HCEC 1CT (cell line): ENCODE measurements around the gene TNS1.
"Not testable (repeated sequence)": the region's sequence is repeated elsewhere in the genome, so short reads cannot be mapped to it uniquely, and the experiment has no call there.

Experiments
- DNase-seq: peaks from one replicate; pipeline ENCODE4 v3.0.0-alpha.2; 2017

The TNS1 gene

DNA sequence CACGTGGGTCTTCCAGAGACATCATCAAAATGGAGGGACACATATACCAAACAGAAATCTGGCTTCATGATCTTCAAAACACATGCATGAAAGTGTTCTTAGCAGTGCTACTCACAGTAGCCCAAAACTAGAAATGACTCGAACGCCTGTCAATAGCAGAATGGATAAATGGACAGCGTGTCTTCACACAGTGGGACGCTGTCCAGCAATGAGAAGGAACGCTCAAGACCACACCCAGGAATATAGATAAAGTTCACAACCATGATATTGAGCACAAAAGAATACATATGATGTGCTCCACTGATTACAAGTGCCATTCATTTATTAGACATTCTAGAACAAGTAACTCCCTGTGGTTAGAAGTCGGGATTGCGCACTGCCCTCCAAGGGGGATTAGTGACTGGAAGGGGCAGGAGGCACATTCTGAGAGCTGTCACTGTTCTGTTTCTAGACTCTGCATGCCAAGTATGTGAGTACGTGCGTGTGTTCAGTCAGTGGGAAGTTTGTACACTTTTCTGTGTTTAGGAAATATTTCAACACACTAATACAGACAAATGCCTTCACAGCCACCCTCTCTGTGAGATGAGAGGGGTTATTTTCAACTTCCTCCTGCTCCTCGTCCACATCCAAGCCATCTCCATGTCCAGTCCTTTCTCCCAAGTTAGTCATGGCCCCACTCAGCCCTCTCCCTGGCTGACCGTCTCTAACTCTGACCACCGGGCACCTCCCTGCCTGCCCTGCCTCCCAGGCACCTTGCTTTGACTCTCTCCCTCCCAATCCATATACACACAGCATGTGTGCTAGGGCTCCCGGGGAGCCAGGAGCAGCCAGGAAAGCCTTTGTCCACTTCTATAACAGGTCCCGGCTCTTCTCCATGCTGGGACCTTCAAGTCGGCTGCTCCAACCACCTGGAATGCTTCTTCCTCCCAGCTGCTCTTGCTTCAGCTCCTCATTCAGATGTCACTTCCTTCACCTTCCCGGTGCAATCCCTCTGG, 26.9 kb upstream of the TNS1 start:
- DNase-seq = no peak

- DNase-seq = no peak
Observed at GRCh38 chr2:218028562-218029348, 26.0 kb upstream of the TNS1 start.

- no peak for DNase-seq
Observed at GRCh38 chr2:218028189-218028495, 25.3 kb upstream of the TNS1 start.

- DNase-seq = no peak
Observed at GRCh38 chr2:218027426-218028188, 24.8 kb upstream of the TNS1 start.

- DNase-seq = no peak
Observed at GRCh38 chr2:218026676-218027425, 24.1 kb upstream of the TNS1 start.

DNA sequence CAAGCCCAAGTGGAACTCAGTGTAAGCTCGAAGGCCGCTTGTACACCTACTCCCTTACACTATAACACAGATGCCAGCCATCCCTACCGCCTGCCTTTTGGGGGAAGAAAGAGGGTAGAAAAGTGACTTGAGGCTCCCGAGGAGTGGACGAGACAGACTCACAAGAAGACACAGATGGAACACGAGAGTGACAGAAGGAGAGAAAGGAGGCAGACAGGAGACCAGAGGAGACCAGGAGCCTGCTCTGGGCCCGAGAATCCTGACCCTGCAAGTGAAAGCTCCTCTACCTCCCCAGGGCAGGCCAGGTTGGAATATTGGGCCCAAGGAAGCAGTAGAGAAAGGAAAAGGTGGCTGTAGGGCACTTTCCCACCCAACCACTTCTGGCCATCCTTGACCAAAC, 23.4 kb upstream of the TNS1 start:
- DNase-seq = no peak

DNA sequence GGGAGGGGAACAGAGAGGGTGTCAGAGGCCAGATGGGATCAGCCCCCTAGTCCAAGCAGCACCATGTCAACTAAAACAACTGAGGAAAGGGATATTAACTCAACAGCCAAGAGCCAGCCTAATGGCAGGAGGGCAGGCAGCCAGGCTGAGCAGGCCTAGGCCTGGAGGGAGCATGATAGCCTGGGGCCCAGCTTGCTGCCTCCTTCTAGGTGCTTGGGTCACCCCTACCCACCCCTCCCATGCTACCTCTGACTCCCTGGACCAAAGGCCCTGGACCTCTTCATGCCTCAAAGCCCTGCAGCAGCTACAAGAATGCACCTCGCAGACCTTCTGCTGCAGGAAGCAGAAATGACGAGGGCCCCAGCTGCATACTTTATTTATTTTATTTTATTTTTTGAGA, 22.1 kb upstream of the TNS1 start:
- DNase-seq = no peak

DNA sequence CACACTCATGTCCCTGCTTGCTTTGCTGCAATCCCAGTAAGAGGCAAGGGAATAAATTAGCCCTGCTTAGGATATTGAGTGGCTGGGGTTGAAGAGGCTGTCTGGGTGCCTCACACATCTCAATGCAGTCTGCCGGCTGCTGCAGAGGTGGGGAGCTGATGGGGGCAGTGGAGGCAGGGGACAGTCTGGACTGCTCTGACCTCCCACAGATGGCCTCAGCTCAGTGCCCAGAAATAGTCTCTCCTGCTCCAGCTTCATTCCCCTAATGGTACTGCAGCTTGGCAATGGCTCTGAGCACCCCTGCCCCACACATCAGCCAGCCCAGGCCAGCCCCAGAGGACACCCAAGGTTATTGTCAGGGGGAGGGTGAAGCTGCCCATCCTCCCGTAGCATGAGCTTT, 21.5 kb upstream of the TNS1 start:
- DNase-seq = no peak

DNA sequence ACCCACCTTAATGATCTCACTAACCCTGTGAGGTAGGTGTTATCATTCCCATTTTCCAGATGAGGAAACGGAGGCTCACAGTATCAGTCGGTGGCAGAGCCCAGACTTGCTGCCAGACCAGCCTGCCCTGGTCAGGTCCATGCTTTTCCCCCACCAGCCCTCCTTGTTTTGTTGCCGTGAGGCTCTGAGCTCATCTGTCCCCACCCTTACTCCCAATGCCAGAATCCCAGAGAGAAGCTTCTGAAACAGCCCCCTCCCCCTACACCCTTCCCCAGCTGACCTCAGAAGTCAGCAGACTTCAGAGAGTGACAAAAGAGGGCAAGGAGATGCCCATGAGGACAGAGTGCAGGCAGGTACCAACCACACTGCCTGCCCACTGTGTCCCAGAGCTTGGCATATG, 20.8 kb upstream of the TNS1 start:
- no peak for DNase-seq

DNA sequence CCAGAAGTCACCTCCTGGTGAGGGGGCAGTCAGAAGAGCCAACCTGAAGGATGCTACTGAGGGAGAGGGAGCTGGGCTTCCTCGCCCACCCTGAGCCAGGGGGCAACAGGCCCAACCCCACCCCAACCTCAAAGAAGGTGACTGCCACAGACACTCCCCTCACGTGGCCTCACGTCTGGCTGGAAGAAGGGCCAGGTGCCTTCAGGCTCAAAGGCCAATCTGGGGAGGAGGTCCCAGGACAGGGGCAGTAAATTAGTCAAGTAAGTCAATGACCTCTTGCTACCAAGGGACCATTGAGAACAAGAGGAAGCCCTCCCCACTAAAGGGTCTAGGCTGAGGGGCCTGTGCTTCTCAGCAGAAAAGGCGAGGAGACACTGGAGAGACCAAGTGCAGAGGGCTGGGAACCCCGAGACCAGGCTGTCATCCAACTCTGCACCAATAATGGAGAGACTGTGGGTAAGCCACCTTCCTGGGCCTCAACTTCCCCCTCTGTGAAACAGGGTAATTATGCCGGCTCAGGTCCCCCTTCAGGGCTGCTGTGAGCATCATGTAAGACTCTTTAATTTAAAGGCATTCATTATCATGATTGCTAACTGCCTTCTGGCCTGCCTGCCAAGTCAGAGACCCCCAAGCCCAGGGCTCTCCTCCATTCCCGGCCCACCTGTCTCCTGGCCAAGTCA, 20.2 kb upstream of the TNS1 start:
- DNase-seq = no peak

DNA sequence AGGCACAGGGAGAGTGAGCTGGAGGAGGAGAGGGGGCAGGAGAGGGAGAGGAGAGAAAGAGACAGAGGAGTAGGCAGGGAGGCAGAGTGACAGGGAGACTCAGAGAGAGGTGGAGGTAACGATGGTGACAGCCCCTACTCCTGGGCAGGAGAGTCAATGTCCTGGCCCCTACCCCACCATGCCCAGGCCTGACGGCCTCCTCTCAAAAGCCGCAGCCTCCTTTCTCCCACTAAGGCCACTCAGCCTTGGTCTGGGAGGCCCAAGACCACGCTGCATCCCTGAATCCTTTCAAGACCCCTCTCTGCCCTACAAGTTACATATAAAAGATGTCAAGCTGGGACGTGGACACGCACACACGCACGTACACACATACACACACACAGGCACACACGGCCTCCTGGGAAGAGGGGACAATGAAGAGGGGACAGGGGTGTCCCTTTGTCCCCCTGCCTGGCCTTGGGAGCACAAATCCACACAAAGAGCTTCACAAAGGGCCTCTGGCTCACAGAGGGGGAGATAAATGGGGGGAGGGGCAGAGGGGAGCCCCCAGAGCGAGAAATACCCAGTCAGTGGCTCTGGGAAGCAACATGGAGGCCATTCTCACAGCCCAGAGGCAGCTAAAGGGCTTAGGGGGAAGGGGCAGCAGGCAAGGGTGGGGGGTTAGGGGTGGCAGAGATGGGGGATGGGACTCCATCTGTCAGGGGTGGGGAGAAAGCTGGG, 19.5 kb upstream of the TNS1 start:
- DNase-seq = no peak

DNA sequence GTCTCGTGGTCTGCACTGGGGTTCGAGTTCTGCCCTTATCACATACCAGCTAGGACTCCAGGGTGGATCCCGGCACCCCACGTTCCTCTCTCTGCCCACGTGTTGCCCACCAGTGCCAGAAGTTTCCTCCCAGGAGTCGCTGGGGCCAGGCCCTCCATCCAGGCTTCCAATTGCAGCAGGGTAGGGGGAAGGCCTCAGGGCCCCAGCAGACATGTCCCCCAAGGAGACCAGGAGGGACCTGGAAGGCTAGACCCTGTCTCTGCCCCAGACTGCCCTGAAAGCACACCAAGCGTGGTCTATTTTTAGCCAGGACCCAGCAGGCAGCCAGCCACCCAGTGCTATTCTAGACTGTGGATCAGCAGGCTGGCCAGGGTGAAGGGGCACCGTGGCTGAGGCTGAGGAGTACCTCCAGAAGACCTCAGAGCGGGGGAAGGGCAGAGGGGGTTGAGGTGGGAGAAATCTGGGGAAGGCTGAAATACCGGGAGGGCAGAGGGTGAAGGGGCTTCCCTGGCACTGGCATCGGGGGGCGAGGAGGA, 18.8 kb upstream of the TNS1 start:
- no peak for DNase-seq

DNA sequence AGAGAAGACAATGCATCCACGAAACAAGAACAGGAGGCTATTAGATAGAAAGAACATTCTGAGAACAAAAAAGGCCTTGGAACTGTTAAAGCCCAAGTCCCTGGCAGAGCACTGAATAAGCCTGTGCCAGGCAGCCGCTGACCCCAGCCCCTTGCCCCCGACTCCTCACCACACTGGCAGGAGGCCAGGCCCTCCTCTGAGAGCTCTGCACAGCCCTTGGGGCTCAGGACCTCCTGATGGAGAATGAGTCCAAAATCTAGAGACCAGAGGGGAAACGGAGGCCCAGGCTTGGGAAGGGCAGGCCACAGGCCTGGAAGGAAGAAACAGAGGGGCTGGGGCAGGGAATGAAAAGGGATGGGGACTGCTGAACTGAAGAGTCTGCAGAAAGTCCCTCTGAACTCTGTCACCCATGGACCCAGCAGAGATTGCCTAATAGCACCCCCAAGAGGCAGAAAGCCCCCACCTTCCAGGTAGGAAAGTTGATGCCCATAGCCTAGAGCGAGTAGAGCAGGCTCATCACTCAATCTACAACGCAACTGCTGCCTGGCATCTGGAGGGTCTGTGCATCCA, 18.3 kb upstream of the TNS1 start:
- DNase-seq = no peak

DNA sequence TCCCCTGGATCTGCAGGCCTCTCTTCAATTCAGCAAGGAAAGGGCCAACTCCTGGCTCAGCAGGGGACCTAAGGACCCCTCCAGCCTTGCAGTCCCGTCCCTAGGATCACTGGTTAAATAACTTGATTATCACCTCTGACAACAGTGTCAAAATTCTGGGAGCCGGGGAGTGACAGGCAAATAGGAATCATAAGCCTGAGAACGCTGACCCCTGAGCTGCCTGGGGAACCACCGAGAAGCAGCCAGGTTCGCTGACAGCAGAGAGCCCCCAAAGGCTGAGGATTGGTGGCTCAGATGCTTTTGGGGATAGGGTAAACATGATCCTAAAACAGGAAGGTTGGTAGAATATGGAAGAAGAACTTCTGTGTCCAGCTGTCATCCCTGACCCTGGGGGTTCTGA, 17.5 kb upstream of the TNS1 start:
- no peak for DNase-seq

DNA sequence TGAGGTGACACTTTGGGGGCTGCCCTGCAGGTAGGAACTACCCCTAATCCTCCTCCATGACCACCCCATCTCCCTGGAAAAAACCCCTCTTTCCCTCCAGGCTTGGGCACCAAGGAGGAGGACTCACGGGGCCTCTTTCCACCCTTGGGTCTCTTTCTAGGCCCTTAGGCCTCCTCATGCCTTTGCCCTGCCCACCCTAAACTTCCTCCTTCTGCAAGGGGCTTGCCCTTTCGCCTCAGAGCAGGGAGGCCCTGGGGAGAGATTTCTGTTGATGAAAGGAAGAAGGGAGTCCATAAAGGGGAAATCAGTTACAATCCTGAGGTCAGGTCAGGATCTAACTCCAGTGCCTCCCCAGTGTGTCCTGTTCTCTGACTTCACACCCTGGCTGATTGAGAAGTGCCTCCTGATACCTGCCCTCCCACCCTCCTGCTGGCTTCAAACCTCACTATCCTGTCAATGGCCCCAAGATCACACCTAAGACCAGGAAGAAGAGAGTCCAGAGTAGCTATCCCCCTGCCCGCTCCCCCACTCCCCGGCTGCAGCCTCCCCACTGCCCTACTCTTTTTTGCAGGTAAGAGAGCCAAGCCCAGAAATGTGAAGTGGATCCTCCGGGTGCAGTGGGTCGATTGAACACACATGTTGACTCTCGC, 16.7 kb upstream of the TNS1 start:
- DNase-seq = no peak

DNA sequence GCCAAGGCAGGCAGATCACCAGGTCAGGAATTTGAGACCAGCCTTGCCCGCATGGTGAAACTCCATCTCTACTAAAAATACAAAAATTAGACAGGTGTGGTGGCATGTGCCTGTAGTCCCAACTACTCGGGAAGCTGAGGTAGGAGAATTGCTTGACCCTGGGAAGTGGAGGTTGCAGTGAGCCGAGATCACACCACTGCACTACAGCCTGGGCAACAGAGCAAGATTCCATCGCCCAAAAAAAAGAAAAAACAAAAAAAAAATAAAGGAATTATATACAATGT, 16.0 kb upstream of the TNS1 start:
- not testable (repeated sequence) for DNase-seq

- DNase-seq = no peak
Observed at GRCh38 chr2:218017211-218018053, 14.6 kb upstream of the TNS1 start.

- DNase-seq = no peak
Observed at GRCh38 chr2:218016810-218017209, 14.0 kb upstream of the TNS1 start.
